ENCODE results near the gene MPL. TPM values are rescaled to one million over a fixed set of nuclear protein-coding genes. Genes with fewer than 3 reads are reported as not detected.
A peak's percentile ranks its signal among the peaks of the same experiment; 100 is the strongest.
"Not testable (repeated sequence)": the region's sequence is repeated elsewhere in the genome, so short reads cannot be mapped to it uniquely, and the experiment has no call there.

The MPL gene
- total RNA-seq, 1 experiment from 2014 or later, result not detected

DNA sequence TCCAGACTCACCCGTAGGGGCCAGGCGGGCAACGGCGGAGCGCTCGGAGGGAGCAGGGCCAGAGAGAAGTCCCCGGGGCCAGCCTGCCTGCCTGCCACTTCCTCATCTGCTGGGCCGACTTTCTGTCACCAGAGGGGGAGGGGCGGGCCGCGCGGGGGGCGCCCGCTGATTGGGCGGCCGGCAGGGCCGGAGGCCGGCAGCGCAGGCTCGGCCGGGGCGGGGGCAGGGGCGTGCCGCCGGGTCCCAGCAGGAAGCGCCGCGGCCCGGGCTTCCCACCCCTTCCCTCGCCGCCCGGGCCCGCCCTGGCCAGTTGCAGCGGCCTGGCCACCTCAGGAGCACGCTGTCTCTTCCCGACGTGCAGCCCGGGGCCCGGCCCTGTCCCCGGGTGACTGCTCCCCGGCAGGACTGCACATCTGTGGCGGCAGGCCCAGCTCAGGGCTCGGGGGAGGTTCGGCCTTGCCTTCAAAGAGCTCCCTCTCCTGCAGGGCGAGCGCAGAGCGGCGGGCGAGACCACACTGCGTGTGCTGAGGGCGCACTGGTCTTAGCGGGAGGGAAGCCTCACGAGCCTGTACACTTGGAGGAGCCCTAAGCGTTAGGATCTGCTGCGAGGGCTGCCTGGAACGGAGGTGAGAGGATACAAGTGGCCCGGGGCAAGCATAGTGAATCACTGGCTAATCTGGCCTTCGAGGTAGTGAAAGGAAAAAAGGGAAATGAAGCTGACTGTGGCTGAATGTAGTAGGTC lies 30.5 kb downstream of the MPL start, which contains the start of gene ELOVL1 (continued):
- TF ChIP-seq POLR2A (IDR thresholded peaks at IDR 0.05; ENCODE audit: borderline replicate concordance, extremely low read depth, insufficient read depth, insufficient read length), result peak; percentile 92
- TF ChIP-seq TCF7L2 (IDR thresholded peaks at IDR 0.05; ENCODE audit: borderline replicate concordance, extremely low read depth, insufficient read depth, insufficient read length), result peak; percentile 33
- TF ChIP-seq POLR2AphosphoS5 (IDR thresholded peaks at IDR 0.05; ENCODE audit: low read depth, low read length), result peak; percentile 96
- no peak for TF ChIP-seq EGR1 (IDR thresholded peaks at IDR 0.05; ENCODE audit: low read depth)
- TF ChIP-seq SP1 (IDR thresholded peaks at IDR 0.05; ENCODE audit: low read depth), result no peak

DNA sequence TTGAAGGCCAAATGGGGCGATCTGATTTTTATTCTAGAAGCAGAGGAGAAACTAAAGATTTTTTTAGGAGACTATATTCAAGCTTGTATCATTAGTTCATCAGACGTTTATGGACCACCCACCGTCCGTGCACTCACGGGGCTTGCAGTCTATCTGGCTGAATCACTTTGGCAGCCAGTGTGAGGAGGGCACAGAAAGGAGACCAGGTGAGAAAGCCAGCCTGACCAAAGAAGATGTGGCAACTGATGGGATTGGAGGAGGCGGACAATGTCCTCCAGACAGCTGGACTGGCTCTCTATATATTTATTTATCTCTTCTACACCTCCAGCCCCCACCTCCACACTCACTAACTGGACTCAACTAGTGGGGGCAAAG lies 31.0 kb downstream of the MPL start:
- peak overlapping the region; percentile 98 for H3K27ac ChIP-seq (ENCODE audit: low read depth, low read length)
- no peak overlapping the region for H2AFZ ChIP-seq (ENCODE audit: low read depth, low read length, poor library complexity, severe bottlenecking)
- H3K9me3 ChIP-seq (ENCODE audit: control insufficient read depth in 1 of 2, insufficient read depth in 1 of 2, low read depth in 1 of 2, low read length in 2 of 2), result no peaks in the 10 kb centered on the region
- POLR2A ChIA-PET, result interaction anchor here (0.6 to 2.5 kb wide), 5 partner anchors 8 to 283 kb away, joined by 4 to 26 read pairs (median 7); partner anchors contain the start of gene CDC20
- DNase-seq (ENCODE audit: low read depth, low spot score) (no peak), ATAC-seq (no peak)
- peak overlapping the region; percentile 98 for H3K9ac ChIP-seq (ENCODE audit: low read length)
- H3K4me1 ChIP-seq (ENCODE audit: control insufficient read depth in 1 of 2, insufficient read depth in 2 of 2, low read length in 2 of 2), result peaks cover 31 to 83% of the 10 kb centered on the region in 2 experiments
- no peaks in the 10 kb centered on the region for H4K20me1 ChIP-seq (ENCODE audit: insufficient read depth)
- RAD21 ChIA-PET (ENCODE audit: low non-redundant PET in 1 of 2, low total read pairs in 2 of 2, uncharacterized antibody in 2 of 2, unreplicated experiment in 2 of 2), result interaction anchor here in 1 of 2 experiments (0.6 kb wide), 1 partner anchor 24 kb away, joined by 3 read pairs; no protein-coding TSS in a partner anchor
- intact Hi-C loops (cut with micrococcal nuclease), result no loop called here
- H3K4me3 ChIP-seq (replicated peaks in 1 of 2; ENCODE audit: low read depth in 1 of 2, low read length in 2 of 2), result peak overlapping the region; percentile 75 to 98
- no peaks in the 10 kb centered on the region for H3K27me3 ChIP-seq (ENCODE audit: insufficient read depth, low read length)
- no peaks in the 10 kb centered on the region for H3K9me2 ChIP-seq (ENCODE audit: insufficient read depth)
- H3K79me2 ChIP-seq (ENCODE audit: insufficient read depth, low read length), result peaks cover 50% of the 10 kb centered on the region
- H3K36me3 ChIP-seq (ENCODE audit: control insufficient read depth in 1 of 2, insufficient read depth in 2 of 2, low read length in 2 of 2), result peaks cover 5 to 7% of the 10 kb centered on the region in 2 experiments; a peak in 2 of 4 replicates
- CTCF ChIA-PET, result no interaction called here
- no peak for TF ChIP-seq CEBPB (IDR thresholded peaks at IDR 0.05; ENCODE audit: low read depth)
- TF ChIP-seq JUND (IDR thresholded peaks at IDR 0.05), result no peak
- TF ChIP-seq POLR2AphosphoS5 (IDR thresholded peaks at IDR 0.05; ENCODE audit: low read depth, low read length), result peak; percentile 24; the same call in 1 of the 2 replicates
- TF ChIP-seq, protein P1, sequence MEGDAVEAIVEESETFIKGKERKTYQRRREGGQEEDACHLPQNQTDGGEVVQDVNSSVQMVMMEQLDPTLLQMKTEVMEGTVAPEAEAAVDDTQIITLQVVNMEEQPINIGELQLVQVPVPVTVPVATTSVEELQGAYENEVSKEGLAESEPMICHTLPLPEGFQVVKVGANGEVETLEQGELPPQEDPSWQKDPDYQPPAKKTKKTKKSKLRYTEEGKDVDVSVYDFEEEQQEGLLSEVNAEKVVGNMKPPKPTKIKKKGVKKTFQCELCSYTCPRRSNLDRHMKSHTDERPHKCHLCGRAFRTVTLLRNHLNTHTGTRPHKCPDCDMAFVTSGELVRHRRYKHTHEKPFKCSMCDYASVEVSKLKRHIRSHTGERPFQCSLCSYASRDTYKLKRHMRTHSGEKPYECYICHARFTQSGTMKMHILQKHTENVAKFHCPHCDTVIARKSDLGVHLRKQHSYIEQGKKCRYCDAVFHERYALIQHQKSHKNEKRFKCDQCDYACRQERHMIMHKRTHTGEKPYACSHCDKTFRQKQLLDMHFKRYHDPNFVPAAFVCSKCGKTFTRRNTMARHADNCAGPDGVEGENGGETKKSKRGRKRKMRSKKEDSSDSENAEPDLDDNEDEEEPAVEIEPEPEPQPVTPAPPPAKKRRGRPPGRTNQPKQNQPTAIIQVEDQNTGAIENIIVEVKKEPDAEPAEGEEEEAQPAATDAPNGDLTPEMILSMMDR (IDR thresholded peaks at IDR 0.05 in 2 of 3, conservative IDR thresholded peaks at IDR 0.05 in 1 of 3; ENCODE audit: borderline replicate concordance in 1 of 3, insufficient read depth in 1 of 3, low read depth in 2 of 3, low read length in 2 of 3), result no peak
- TF ChIP-seq EZH2phosphoT487 (IDR thresholded peaks at IDR 0.05; ENCODE audit: borderline replicate concordance), result no peak
- no peak for TF ChIP-seq TCF7L2 (IDR thresholded peaks at IDR 0.05; ENCODE audit: borderline replicate concordance, extremely low read depth, insufficient read depth, insufficient read length)
- no peak for TF ChIP-seq ZNF274 (IDR thresholded peaks at IDR 0.05; ENCODE audit: low read depth, low read length)
- TF ChIP-seq EZH2 (IDR thresholded peaks at IDR 0.05), result no peak
- TF ChIP-seq, protein P2, sequence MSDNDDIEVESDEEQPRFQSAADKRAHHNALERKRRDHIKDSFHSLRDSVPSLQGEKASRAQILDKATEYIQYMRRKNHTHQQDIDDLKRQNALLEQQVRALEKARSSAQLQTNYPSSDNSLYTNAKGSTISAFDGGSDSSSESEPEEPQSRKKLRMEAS (IDR thresholded peaks at IDR 0.05), result no peak
- BruUV-seq (replicated peaks), result TSS peak; percentile 84
- H3K4me2 ChIP-seq (ENCODE audit: low read length), result peak overlapping the region; percentile 94

DNA sequence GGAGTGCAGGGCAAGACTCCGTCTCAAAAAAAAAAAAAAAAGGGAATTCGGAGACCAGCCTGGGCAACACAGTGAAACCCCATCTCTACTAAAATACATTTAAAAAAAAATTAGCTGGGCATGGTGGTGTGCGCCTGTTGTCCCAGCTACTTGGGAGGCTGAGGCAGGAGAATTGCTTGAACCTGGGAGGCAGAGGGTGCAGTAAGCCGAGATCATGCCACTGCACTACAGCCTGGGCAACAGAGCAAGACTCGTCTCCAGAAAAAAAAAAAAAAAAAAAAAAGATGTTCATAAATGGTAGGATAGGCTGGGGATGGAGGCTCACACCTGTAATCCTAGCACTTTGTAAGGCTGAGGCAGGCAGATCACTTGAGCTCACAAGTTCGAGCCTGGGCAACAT lies 32.2 kb downstream of the MPL start:
- CTCF ChIA-PET; H4K20me1 ChIP-seq (ENCODE audit: insufficient read depth); H3K9me2 ChIP-seq (ENCODE audit: insufficient read depth); H3K36me3 ChIP-seq (ENCODE audit: control insufficient read depth in 1 of 2, insufficient read depth in 2 of 2, low read length in 2 of 2); H3K4me3 ChIP-seq (replicated peaks in 1 of 2; ENCODE audit: low read depth in 1 of 2, low read length in 2 of 2); H3K9ac ChIP-seq (ENCODE audit: low read length); ATAC-seq; H2AFZ ChIP-seq (ENCODE audit: low read depth, low read length, poor library complexity, severe bottlenecking); H3K27me3 ChIP-seq (ENCODE audit: insufficient read depth, low read length); intact Hi-C loops (cut with micrococcal nuclease); POLR2A ChIA-PET; H3K27ac ChIP-seq (ENCODE audit: low read depth, low read length); BruUV-seq (replicated peaks); DNase-seq (ENCODE audit: low read depth, low spot score); H3K9me3 ChIP-seq (ENCODE audit: control insufficient read depth in 1 of 2, insufficient read depth in 1 of 2, low read depth in 1 of 2, low read length in 2 of 2): not testable (repeated sequence)
- RAD21 ChIA-PET (ENCODE audit: low non-redundant PET in 1 of 2, low total read pairs in 2 of 2, uncharacterized antibody in 2 of 2, unreplicated experiment in 2 of 2), result interaction anchor here in 1 of 2 experiments (0.7 kb wide), 1 partner anchor 284 kb away, joined by 3 read pairs; no protein-coding TSS in a partner anchor
- H3K4me1 ChIP-seq (ENCODE audit: control insufficient read depth in 1 of 2, insufficient read depth in 2 of 2, low read length in 2 of 2), result peaks cover 41 to 85% of the 10 kb centered on the region in 2 experiments
- peak overlapping the region; percentile 15; the same call in 1 of the 2 replicates for H3K4me2 ChIP-seq (ENCODE audit: low read length)
- peaks cover 48% of the 10 kb centered on the region for H3K79me2 ChIP-seq (ENCODE audit: insufficient read depth, low read length)
